DMS53 (cell line): Measurements from ENCODE around the gene ACER3.

Experiments used
- DNase-seq: peaks from one replicate; lab custom pipeline; 2025; lab: John Stamatoyannopoulos, UW

ACER3 gene

DNA sequence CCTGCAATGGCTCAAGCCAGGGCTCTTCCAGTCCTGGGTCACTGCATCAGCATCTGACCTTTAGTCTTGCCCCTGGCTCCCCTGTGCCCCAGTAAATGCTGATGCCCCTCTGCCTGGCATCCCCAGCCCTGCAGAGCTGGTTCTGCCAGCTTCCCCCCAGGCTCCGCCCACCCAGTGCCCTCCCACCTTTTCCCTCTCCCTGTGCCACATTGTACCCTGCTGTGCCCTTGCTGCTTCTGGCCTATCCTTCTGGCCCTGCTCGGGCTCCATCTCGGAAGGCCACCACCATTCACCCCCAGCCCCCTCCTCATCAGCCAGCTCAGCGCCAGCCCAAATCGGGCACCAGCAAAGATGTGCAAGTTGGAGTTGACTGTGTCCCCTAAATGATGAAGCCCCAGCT is 213.5 kb downstream of the ACER3 start:
- DNase-seq, result peak; percentile 64

- DNase-seq, result peak; percentile 71
Measured at GRCh38 chr11:77074626-77075221, 214.0 kb downstream of the ACER3 start.

DNA sequence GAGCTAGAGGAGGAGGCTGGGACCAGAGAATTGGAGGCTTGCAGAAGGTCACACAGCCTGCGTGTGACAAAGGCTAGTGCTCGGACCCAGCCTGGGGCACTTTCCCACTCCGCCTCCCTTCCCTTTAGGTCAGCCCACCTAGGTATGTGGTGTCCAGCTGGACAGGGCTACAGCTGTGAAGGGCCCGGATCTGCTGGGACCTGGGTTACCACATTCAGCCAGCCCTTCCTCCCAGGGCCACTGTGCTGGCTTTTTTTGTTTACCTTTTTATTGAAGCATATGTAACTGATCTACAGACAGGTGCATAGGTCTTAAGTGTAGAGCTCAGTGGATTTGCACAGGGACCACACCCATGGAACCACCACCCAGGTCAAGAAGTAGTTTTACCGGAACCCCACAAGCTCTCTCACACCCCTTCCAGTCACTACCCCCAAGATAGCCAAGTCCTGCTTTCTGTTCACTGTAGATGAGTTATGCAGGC is 214.7 kb downstream of the ACER3 start:
- peak; percentile 96 for DNase-seq
